GM18499 (cell line): ENCODE data around the gene PDCL3.

Experiments
- ATAC-seq: cut with Tn5 transposase; IDR thresholded peaks from one replicate; pipeline ENCODE4 v1.9.1; 2021; ENCODE audit warnings: moderate number of reproducible peaks; ENCODE audit not compliant: insufficient read depth, unreplicated experiment

The PDCL3 gene

DNA sequence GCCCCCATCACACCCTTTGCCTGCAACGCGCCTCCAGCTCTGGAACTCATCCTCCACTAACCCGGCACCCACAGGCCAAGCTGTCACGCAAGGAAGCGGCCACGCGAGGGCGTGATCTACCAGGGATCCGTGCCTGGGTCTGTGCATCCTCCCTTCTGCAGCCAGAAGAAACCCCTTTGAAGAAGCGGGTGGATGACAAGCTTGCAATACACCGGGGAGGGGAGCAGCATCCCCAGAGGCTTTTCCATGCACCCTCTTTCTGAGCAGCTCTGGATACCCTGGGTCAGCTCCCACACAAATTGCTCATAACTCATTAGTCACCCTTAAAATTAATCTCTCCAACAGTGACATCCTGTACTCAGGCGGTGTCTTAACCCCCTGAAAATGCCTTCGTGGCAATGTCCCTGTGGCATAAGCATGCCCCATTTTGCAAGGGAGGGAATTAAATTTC is 47.6 kb downstream of the PDCL3 start:
- ATAC-seq: no peak

DNA sequence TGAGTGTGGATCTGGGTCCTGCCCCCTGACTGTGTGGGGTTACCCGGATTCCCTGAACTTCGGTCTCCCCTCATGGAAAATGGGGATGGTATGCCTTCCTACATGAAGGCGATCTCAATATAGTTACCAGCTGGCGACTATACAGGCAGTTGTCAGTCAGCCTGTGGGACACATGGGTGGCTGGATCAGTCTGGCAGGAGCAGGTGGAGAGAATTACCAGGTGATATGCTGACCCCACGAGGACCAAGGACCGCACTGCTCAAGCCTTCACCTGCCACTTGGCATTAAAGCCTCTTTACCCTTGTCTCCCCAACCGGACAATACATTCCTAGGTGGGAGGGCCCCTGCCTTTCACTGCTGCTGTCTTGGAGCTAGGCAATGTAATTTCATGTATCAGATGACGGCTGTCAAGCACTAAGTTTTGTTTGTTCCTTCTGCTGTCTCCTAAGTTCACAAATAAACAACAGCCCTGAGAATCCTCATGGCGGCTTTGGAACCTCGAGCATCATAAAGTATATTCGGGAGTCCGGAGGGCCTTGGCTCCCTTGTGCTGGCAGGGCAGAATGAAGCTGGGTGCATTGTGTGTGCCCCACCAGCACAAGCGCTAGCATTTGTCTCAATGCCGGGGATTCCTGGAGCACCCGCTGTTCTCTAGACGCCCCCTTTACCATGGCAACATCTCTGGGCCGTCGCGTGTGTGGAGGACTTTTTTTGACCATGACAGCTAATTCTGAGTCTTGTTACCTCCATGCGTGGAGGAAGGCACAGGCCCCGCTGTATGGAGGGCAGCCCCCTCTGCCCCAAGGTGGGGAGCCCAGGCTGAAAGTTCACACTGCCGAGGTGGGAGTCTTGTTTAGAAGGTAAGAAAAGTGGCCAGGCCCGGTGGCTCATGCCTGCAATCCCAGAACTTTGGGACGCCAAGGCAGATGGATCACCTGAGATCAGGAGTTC is 48.6 kb downstream of the PDCL3 start:
- no peak for ATAC-seq

DNA sequence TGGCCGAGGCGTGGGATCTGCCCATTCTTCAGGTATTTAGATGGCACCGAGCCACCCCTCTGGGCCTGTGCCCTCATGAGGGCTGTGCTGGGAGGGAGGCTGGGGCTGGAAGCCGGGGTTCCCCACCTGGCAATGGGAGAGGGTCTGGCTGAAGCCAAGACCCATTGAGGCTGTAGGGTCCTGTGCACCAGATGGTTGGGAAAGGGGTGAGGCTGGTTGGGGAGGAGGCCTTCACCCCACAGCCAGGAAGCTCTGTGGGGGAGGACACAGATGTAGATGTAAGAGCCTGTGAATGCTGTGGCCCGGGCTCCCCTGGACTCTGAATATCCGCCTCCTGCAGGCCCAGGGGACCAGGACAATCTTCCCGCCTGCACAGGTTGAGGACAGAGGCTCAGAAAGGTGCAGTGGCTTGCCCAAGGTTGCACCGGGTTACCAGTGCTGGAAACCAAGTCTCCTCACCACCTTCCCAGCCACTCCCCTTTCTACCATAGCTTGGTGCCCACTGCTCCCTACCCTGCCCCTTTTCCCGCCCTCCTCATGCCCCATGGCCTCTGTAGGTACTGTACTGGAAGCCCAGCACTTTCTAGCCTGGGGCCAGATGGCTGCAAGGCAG is 49.7 kb downstream of the PDCL3 start:
- ATAC-seq: no peak

DNA sequence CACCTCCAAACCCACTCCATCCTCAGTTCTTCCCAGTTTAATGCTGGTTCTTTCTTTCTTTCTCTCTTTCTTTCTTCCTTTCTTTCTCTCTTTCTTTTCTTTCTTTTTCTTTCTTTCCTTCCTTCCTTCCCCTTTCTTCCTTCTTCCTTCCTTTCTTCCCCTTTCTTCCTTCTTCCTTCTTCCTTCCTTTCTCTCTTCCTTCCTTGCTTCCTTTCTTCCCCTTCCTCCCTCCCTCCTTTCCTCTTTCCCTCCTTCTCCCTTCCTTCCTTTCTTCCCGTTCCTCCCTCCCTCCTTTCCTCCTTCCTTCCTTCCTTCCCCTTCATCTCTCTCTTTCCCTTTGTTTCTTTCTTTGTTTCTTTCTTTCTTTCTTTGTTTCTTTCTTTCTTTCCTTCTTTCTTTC is 50.9 kb downstream of the PDCL3 start:
- ATAC-seq: no peak

DNA sequence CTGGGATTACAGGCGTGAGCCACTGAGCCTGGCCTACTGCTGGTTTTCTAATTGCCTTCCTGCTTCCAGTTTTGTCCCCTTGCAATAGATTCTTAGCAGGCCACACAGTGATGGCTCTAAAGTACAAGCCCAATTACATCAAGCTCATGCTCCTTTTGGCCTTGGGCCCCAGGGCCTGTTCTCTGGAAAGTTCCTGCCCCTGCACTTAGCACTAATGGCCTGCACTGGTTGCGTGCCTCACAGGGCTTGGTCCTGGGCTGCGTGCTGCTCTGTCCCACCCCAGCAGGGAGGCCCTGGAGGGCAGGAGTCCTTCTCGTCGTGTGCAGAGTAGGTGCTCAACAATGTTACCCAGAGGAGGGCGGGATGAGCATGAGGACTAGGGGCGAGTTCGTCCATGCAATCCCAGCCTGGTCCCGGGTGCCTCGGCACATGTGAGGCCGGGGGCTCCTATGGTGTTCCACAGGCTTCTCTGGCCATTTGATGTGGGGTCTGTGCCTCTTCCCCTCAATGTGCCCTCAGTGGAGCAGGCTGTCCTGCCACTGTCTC is 51.7 kb downstream of the PDCL3 start:
- no peak for ATAC-seq

DNA sequence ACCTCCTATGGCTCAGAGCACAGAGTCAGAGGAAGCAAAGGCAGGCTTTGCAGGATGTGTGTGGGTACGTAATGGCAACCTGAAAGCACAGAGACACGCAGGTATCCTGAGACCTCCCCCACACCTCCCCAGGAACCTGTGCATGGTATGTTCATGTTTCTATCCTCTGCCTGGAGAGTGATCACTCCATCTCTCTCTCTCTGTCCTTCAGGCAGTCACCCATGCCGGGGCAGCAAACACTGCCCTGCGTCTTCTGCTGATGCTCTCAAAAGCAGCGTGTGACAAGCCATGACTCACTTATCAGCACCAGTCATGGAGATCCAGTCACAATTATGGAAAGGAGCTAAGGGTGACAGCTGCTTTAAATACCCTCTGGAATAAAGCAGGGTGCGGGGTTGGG is 52.7 kb downstream of the PDCL3 start:
- no peak for ATAC-seq

DNA sequence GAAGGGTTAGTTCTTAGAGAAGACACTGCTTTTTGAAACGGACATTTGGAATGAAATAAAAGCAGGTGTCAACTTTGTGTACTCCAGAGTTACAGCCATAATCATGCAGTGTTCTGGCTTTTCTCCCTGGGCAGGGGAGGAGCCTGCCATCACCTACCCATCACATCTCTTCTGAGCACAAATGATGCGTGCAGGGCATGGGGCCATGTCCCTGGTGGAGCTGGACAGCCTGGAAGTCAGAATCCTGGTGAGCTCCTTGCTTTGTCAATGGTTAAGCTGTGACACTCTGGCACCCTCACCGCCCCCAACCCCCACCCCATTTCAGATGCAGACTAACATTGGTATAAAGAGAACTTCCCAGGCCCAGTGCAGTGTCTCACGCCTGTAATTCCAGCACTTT is 53.1 kb downstream of the PDCL3 start:
- ATAC-seq: no peak

DNA sequence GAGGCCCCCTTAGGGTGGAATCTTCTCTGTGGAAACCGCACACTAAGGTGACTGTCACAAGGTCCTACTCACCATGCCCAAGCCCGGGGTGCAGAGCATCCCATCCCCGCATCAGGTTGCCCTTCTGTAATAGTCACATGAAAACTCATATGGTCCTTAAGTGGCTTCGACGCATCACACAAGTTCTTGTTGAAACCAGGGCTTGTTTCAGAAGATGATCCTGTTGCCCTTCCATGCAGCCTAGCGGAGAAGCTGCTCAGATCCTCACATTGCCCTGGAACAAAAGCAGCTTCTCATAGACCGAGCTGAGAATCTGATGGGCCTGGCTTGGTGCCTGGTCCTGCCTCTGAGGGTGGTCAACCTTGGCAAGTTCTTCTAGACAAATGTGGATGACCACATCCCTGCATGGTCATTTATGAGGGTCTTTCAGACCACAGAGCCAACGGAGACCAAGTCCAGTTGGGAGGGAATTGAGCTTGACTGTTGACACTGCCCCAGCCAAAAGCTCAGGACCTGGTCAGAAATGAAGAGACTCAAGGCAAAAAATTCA is 54.1 kb downstream of the PDCL3 start:
- ATAC-seq: no peak

DNA sequence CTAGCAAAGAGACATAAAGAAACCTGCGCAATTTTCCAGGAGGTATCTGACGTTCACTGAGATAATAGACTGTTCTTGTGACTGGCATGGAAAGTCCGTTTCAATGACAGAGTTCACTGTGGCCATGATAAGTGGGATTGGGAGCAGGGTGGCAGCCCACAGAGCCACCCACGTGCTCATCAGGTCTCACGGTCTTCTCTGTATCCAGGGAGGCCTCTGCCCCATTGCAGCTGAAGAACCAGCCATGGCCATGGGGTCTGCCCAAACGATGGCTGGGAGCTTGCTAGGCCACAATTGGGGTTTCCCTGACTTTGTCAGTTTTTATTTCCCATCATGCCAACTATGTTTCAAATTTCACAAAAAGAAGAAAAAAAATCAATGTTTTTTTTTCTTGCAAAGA is 57.2 kb downstream of the PDCL3 start:
- no peak for ATAC-seq

DNA sequence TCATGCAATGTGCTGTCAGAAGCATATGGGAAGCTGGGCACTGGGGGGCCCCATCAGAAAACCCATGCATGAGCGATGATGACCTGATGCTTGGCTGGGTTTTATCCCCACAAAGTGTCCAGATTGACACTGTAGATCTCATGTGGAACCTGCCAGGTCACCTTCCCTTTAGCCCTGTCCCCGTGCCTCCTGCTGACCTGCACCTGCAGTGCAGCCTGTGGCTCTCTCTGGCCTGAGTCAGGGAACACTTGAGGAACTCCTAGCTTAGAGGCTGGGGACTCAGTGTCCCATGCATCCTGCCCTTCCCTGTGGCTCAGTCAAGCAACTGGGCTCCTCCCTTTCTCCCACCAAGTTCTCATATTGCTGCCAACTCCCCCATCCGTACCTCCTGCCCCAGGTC is 57.7 kb downstream of the PDCL3 start:
- no peak for ATAC-seq

DNA sequence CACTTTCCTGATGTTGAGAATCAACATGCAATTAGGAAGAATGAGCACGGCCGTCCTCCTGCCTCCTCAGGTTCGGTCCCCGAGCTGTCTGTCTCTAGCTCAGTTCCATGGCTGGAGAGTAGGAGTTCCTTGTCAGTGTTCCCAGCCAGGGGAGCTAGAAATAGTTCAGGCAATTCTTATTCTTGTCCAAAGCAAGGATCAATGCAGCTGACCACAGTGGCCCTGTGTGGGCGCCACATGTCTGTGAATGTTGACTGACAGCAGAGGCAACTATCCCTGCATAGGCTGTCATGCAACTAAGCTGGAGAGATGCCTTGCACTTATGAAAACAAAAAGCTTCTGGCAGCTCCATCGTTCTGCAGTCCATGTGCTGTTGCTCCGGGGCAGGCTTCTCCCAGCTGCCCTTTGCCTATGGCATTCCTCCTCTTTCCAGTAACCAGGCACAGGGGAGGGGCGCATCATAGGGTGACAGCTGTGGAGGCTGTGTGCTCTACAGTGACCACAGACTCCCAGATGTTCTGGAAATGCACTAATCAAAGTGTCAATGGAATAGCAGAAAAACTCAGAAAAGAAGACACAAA is 58.7 kb downstream of the PDCL3 start:
- no peak for ATAC-seq

DNA sequence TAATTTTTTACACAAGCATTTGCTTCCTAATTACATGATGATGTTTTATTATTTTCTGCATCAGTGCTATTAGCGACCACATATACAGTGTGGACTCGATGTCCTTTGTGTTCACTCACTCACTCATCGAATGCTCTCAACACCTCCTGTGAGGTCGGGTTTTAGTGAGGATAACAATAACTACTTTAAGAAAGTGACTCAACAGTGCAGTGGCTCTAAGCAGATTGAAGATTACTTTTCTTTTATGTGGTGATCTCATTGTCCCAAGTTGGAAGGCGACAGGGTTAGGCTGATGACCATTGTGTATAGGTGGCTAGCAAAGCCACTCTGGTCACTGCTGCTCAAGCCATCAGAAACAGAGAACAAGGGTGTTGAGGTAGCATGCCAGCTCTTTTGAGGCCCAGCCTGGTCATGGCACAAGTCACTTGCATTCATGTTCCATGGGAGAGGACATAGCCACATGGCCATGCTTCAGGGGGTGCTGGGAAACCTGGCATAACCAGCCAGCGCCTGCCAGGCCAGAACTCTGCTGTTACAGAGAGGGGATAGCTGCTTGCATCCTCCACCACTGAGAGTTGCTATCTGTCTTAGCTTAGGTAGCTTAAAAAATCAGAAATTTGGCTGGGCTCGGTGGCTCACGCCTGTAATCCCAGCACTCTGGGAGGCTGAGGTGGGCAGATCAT is 60.4 kb downstream of the PDCL3 start:
- no peak for ATAC-seq

DNA sequence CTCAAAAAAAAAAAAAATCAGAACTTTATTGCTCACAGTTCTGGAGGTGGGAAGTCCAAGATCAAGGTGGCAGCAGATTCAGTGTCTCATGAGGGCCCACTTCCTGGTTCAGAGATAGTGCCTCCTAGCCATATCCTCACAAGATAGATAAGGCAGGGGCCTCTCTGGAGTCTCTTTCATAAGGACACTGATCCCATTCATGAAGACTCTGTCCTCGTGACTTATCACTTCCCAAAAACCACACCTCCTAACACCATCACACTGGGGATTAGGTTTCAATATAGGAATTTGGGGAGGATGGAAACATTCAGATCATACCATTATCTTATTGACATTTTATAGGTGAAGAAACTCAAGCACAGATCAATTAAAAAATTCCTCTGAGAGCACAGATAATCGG is 61.1 kb downstream of the PDCL3 start:
- ATAC-seq: no peak

DNA sequence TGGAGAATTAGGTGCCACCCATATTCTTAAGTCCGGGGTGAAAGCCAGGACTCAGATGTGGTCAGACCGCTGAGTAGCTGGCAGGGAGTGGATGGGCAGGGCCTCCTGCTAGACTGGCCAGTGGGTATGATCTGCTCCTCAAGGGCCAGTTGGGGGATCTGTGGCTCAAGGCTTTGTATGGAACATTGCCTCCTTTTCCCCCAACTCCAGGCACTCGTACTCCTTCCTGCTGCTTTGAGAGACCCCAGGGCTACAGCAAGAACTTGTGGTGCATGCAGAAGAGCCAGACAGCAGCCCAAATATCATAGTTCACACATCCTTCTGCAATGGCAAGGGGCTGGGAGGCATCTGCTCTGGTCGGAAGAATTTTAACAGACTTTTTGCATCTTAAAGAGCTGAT is 61.7 kb downstream of the PDCL3 start:
- no peak for ATAC-seq

DNA sequence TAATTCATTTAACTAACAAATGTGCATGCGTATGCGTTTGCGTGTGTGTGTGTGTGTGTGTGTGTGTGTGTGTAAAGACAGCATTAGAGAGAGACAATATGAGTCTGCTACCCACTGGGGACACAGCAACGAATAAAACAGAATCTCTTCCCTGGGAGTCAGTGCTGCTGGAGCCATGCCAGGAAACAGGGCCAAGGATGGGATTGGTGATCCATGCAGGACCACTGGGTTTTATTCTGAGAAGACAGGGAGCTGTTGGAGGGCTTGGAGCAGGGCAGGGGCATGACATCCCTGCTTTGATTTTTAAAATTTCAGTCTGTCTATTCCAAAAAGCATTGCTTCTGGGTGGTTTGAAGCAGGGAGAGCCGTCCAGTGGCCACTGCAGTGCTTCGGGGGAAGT is 62.9 kb downstream of the PDCL3 start:
- no peak for ATAC-seq
